ENCODE data around the gene C4A. TPM values are rescaled to one million over a fixed set of nuclear protein-coding genes. Genes with fewer than 3 reads are reported as not detected.

The C4A gene
- total RNA-seq, 4 donors from 2014 or later, result 5.6 to 10.4 (median 7.4) TPM

- no peak for DNase-seq (ENCODE audit: low spot score in 2 of 2)
- no peak for TF ChIP-seq CTCF (IDR thresholded peaks at IDR 0.05)
- no peak overlapping the region for H3K4me3 ChIP-seq (ENCODE audit: low read depth, poor library complexity, severe bottlenecking)
- 72 to 75% methylated on average over 5 of the region's 5 CpGs for WGBS, 2 donors
- intact Hi-C loops (cut with DNase I; ENCODE audit: low total_unique reads), result no loop called here
Observed at GRCh38 chr6:31948306-31948705, 33.6 kb upstream of the C4A start.

GRCh38 chr6:31948753-31949413 lies 33.0 kb upstream of the C4A start:
- intact Hi-C loops (cut with DNase I; ENCODE audit: low total_unique reads), result no loop called here
- no peak overlapping the region for H3K4me3 ChIP-seq (ENCODE audit: low read depth, poor library complexity, severe bottlenecking)
- TF ChIP-seq CTCF (IDR thresholded peaks at IDR 0.05) (no peak), POLR2A (IDR thresholded peaks at IDR 0.05) (no peak)
- 63 to 74% methylated on average over 6 of the region's 6 CpGs for WGBS, 2 donors
- DNase-seq (ENCODE audit: low spot score in 2 of 2), result no peak

- H3K4me3 ChIP-seq (ENCODE audit: low read depth, poor library complexity, severe bottlenecking), result no peak overlapping the region
- no peak for DNase-seq (ENCODE audit: low spot score in 2 of 2)
- intact Hi-C loops (cut with DNase I; ENCODE audit: low total_unique reads), result no loop called here
- no peak for TF ChIP-seq POLR2A (IDR thresholded peaks at IDR 0.05)
- no peak for TF ChIP-seq CTCF (IDR thresholded peaks at IDR 0.05)
- 86 to 88% methylated on average over 7 of the region's 7 CpGs for WGBS, 2 donors
Observed at GRCh38 chr6:31949926-31950548, 31.8 kb upstream of the C4A start.

- no peak for TF ChIP-seq POLR2A (IDR thresholded peaks at IDR 0.05)
- no peak for TF ChIP-seq CTCF (IDR thresholded peaks at IDR 0.05)
- H3K4me3 ChIP-seq (ENCODE audit: low read depth, poor library complexity, severe bottlenecking), result no peak overlapping the region
- DNase-seq (ENCODE audit: low spot score in 2 of 2), result no peak
- intact Hi-C loops (cut with DNase I; ENCODE audit: low total_unique reads), result no loop called here
- 50 to 54% methylated on average over 5 of the region's 5 CpGs for WGBS, 2 donors
Observed at GRCh38 chr6:31952140-31952805, 29.6 kb upstream of the C4A start.

GRCh38 chr6:31952890-31953289 lies 29.0 kb upstream of the C4A start:
- WGBS, 2 donors, result 66 to 68% methylated on average over 5 of the region's 5 CpGs
- no peak for DNase-seq (ENCODE audit: low spot score in 2 of 2)
- intact Hi-C loops (cut with DNase I; ENCODE audit: low total_unique reads), result no loop called here
- H3K4me3 ChIP-seq (ENCODE audit: low read depth, poor library complexity, severe bottlenecking), result no peak overlapping the region
- TF ChIP-seq CTCF (IDR thresholded peaks at IDR 0.05), result no peak
- TF ChIP-seq POLR2A (IDR thresholded peaks at IDR 0.05), result no peak

Data from lower leg skin (tissue), 4 donors.